NCI-H1930 (cell line): Measurements from ENCODE around the gene ARNT2.
"Not testable (repeated sequence)": the region's sequence is repeated elsewhere in the genome, so short reads cannot be mapped to it uniquely, and the experiment has no call there.

Source experiments
- DNase-seq, 2 experiments: peaks; one replicate each; lab custom pipeline; 2025; lab: John Stamatoyannopoulos, UW

The ARNT2 gene

GRCh38 chr15:80404057-80404760 is at the start of gene ARNT2:
ARNT2 (plus strand) TSS chr15:80404382; CDS start chr15:80404516, 134 bp downstream.
- DNase-seq, result peak; percentile 7 to 30

- no peak for DNase-seq
Observed at GRCh38 chr15:80367094-80367493, 37.1 kb upstream of the ARNT2 start.

- no peak for DNase-seq
Observed at GRCh38 chr15:80367661-80368060, 36.5 kb upstream of the ARNT2 start.

GRCh38 chr15:80371924-80372323 is 32.3 kb upstream of the ARNT2 start:
- no peak for DNase-seq

GRCh38 chr15:80374441-80374840 is 29.7 kb upstream of the ARNT2 start:
- DNase-seq, result no peak

GRCh38 chr15:80375968-80376891 is 28.0 kb upstream of the ARNT2 start:
- no peak for DNase-seq

- DNase-seq, result no peak
Observed at GRCh38 chr15:80379693-80380092, 24.5 kb upstream of the ARNT2 start.

- no peak for DNase-seq
Observed at GRCh38 chr15:80380154-80380553, 24.0 kb upstream of the ARNT2 start.

GRCh38 chr15:80382285-80382684 is 21.9 kb upstream of the ARNT2 start:
- DNase-seq, result no peak

- DNase-seq, result no peak
Observed at GRCh38 chr15:80384432-80384831, 19.8 kb upstream of the ARNT2 start.

- no peak for DNase-seq
Observed at GRCh38 chr15:80386151-80386550, 18.0 kb upstream of the ARNT2 start.

GRCh38 chr15:80388326-80388725 is 15.9 kb upstream of the ARNT2 start:
- no peak for DNase-seq

GRCh38 chr15:80389370-80389769 is 14.8 kb upstream of the ARNT2 start:
- no peak for DNase-seq

GRCh38 chr15:80390942-80391341 is 13.2 kb upstream of the ARNT2 start:
- not testable (repeated sequence) for DNase-seq

GRCh38 chr15:80395616-80396015 is 8.6 kb upstream of the ARNT2 start:
- DNase-seq, result no peak

- no peak for DNase-seq
Observed at GRCh38 chr15:80396096-80396495, 8.1 kb upstream of the ARNT2 start.

GRCh38 chr15:80399508-80399907 is 4.7 kb upstream of the ARNT2 start:
- no peak for DNase-seq

- DNase-seq, result no peak
Observed at GRCh38 chr15:80401456-80401855, 2.7 kb upstream of the ARNT2 start.

- DNase-seq, result no peak
Observed at GRCh38 chr15:80402339-80402738, 1.8 kb upstream of the ARNT2 start.

GRCh38 chr15:80403712-80404056 is 498 bp upstream of the ARNT2 start:
- no peak for DNase-seq

- DNase-seq, result no peak
Observed at GRCh38 chr15:80404761-80405553, 775 bp downstream of the ARNT2 start.

- DNase-seq, result no peak
Observed at GRCh38 chr15:80405554-80405850, 1.3 kb downstream of the ARNT2 start.

- DNase-seq, result no peak
Observed at GRCh38 chr15:80405970-80406369, 1.8 kb downstream of the ARNT2 start.
